Keratinocyte (primary cell): ENCODE data around the gene FNDC10. TPM values are rescaled to one million over a fixed set of nuclear protein-coding genes. Genes with fewer than 3 reads are reported as not detected.
A peak's percentile ranks its signal among the peaks of the same experiment; 100 is the strongest.

Experiments
- DNase-seq: peaks from one replicate; pipeline ENCODE4 v3.0.0-alpha.2; 2011; ENCODE audit warnings: low read depth, missing footprints, low spot score
- FAIRE-seq: peaks from 2 replicates; lab custom pipeline; 2011; peaks lifted over from hg19 to GRCh38; lab: Jason Lieb, UNC
- H2AFZ ChIP-seq: 2 replicates; pipeline ENCODE4 v1.6.0; 2012; ENCODE audit warnings: low read length, control low read depth, inconsistent platforms; ENCODE audit not compliant: control insufficient read depth
- H3K27ac ChIP-seq: 2 replicates; pipeline ENCODE4 v1.5.1; 2011; ENCODE audit warnings: low read length; ENCODE audit not compliant: control insufficient read depth, insufficient read depth
- H3K27me3 ChIP-seq: 3 replicates; pipeline ENCODE4 v1.6.0; 2011; ENCODE audit warnings: low read length; ENCODE audit not compliant: control insufficient read depth, insufficient read depth; ENCODE audit errors: extremely low read depth
- H3K36me3 ChIP-seq, 2 experiments: 2 replicates in 1 of 2; 3 replicates in 1 of 2; pipeline ENCODE4 v1.5.1; 2011; ENCODE audit warnings: low read length in 2 of 2, mild to moderate bottlenecking in 1 of 2; ENCODE audit not compliant: control insufficient read depth in 2 of 2, insufficient read depth in 2 of 2; ENCODE audit errors: extremely low read depth in 1 of 2
- H3K4me1 ChIP-seq: 3 replicates; pipeline ENCODE4 v1.5.1; 2011; ENCODE audit warnings: low read length; ENCODE audit not compliant: control insufficient read depth, insufficient read depth; ENCODE audit errors: extremely low read depth
- H3K4me2 ChIP-seq: 3 replicates; pipeline ENCODE4 v1.6.0; 2011; ENCODE audit warnings: low read depth, low read length; ENCODE audit not compliant: control insufficient read depth, insufficient read depth; ENCODE audit errors: extremely low read depth
- H3K4me3 ChIP-seq, 3 experiments: fragments of 200-600 bp in 1 of 3; sonication (generic) in 1 of 3; 2 replicates in 2 of 3; 3 replicates in 1 of 3; pipeline ENCODE4 v1.5.1; 2011 to 2016; ENCODE audit warnings: low read length in 3 of 3, mild to moderate bottlenecking in 3 of 3, control low read depth in 2 of 3, inconsistent platforms in 1 of 3, low read depth in 1 of 3, mixed read lengths in 1 of 3, mixed run types in 1 of 3, moderate library complexity in 1 of 3; ENCODE audit not compliant: control insufficient read depth in 2 of 3, insufficient read depth in 2 of 3; ENCODE audit errors: extremely low read depth in 1 of 3
- H3K79me2 ChIP-seq: 2 replicates; pipeline ENCODE4 v1.6.0; 2012; ENCODE audit warnings: low read length; ENCODE audit not compliant: control insufficient read depth, insufficient read depth
- H3K9ac ChIP-seq: 3 replicates; pipeline ENCODE4 v1.6.0; 2011; ENCODE audit warnings: low read length; ENCODE audit not compliant: control insufficient read depth, insufficient read depth; ENCODE audit errors: extremely low read depth
- H3K9me1 ChIP-seq: 3 replicates; pipeline ENCODE4 v1.6.0; 2011; ENCODE audit warnings: low read length; ENCODE audit not compliant: control insufficient read depth, insufficient read depth; ENCODE audit errors: extremely low read depth
- H3K9me3 ChIP-seq: 2 replicates; pipeline ENCODE4 v1.5.1; 2012; ENCODE audit warnings: low read depth, low read length; ENCODE audit not compliant: control insufficient read depth
- H4K20me1 ChIP-seq: 3 replicates; pipeline ENCODE4 v1.6.0; 2011; ENCODE audit warnings: low read length; ENCODE audit not compliant: control insufficient read depth, insufficient read depth; ENCODE audit errors: extremely low read depth
- EZH2 ChIP-seq: IDR thresholded peaks from one replicate; pipeline ENCODE4 v1.6.1; 2012; ENCODE audit warnings: inconsistent platforms, mild to moderate bottlenecking, low read length, moderate library complexity
- dilution Hi-C: fragments of 300-500 bp; cut with MboI; formaldehyde crosslinking; loops from one replicate; pipeline ENCODE4 v1.7.0; 2020; ENCODE audit warnings: low sequenced_read_pairs; ENCODE audit not compliant: extremely low pct_ligation_motif_present
- polyA plus RNA-seq, 5 experiments: library from polyadenylated mRNA; depleted of rRNA in 3 of 5; stranded (reverse) in 3 of 5; stranded (forward) in 1 of 5; unstranded in 1 of 5; fragments of >200 nt; gene quantifications; 1 replicate in 1 of 5; 2 replicates in 3 of 5; 3 replicates in 1 of 5; pipeline versions ENCODE4 v1.2.1 to v1.2.3, GENCODE V29; 2011 to 2012; ENCODE audit warnings: missing spikeins in 2 of 5, low read depth in 1 of 5, low replicate concordance in 1 of 5
- TF ChIP-seq, protein P1 (sequence below), 3 experiments: IDR thresholded peaks in 1 of 3; conservative IDR thresholded peaks in 1 of 3; optimal IDR thresholded peaks in 1 of 3; 2 replicates in 2 of 3; 3 replicates in 1 of 3; pipeline versions ENCODE3 to v1.5.1; 2011; ENCODE audit warnings: low read length in 3 of 3, mild to moderate bottlenecking in 3 of 3, moderate library complexity in 2 of 3, control low read depth in 1 of 3, inconsistent platforms in 1 of 3; ENCODE audit not compliant: insufficient read depth in 2 of 3; ENCODE audit errors: extremely low read depth in 1 of 3

The FNDC10 gene
- polyA plus RNA-seq, 1 donor (not counting 4 experiments of a cell fraction or from before 2014, with no cell fraction given): 1.2 TPM

DNA sequence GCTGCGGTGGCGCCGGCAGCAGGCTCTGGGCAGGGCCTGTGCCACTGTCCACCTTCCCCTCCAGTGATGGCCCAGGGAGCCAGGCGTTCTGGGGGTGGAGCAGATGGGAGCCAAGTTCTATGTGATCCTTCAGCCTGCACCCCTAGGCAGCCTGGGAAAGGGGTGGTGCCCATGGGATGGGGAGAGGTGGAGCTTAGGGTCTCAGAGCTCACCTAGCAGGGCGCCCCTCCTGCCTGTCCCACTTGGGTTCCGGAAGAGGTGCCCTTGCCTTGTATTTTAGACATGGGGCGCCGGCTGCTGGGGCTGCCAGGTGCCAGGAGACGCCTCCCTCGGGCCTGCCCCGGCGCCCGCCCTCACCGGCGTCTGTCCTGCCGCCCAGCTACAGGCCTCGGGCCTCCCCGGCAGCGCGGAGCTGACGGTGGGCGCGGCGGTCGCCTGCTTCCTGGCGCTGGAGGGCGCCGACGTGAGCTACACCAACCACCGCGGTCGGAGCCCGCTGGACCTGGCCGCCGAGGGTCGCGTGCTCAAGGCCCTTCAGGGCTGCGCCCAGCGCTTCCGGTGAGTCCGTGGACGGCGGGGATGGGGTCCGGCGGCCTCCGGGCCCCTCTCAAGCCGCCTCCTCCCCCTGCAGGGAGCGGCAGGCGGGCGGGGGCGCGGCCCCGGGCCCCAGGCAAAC is 29.0 kb upstream of the FNDC10 start:
- no peaks in the 10 kb centered on the region for H4K20me1 ChIP-seq
- peaks cover 15% of the 10 kb centered on the region for H3K27me3 ChIP-seq
- H2AFZ ChIP-seq: no peak overlapping the region
- no peaks in the 10 kb centered on the region for H3K79me2 ChIP-seq
- FAIRE-seq (no peak), DNase-seq (no peak)
- peak overlapping the region; percentile 84 for H3K4me2 ChIP-seq
- dilution Hi-C loops: no loop called here
- H3K4me3 ChIP-seq: peak overlapping the region; percentile 30 to 62 (median 53)
- H3K9me1 ChIP-seq: no peaks in the 10 kb centered on the region
- H3K9ac ChIP-seq: peak overlapping the region; percentile 33
- H3K4me1 ChIP-seq: peaks cover 18% of the 10 kb centered on the region
- peak overlapping the region; percentile 20 for H3K27ac ChIP-seq
- no peaks in the 10 kb centered on the region for H3K9me3 ChIP-seq
- no peaks in the 10 kb centered on the region for H3K36me3 ChIP-seq
- TF ChIP-seq EZH2: no peak
- TF ChIP-seq, protein P1, sequence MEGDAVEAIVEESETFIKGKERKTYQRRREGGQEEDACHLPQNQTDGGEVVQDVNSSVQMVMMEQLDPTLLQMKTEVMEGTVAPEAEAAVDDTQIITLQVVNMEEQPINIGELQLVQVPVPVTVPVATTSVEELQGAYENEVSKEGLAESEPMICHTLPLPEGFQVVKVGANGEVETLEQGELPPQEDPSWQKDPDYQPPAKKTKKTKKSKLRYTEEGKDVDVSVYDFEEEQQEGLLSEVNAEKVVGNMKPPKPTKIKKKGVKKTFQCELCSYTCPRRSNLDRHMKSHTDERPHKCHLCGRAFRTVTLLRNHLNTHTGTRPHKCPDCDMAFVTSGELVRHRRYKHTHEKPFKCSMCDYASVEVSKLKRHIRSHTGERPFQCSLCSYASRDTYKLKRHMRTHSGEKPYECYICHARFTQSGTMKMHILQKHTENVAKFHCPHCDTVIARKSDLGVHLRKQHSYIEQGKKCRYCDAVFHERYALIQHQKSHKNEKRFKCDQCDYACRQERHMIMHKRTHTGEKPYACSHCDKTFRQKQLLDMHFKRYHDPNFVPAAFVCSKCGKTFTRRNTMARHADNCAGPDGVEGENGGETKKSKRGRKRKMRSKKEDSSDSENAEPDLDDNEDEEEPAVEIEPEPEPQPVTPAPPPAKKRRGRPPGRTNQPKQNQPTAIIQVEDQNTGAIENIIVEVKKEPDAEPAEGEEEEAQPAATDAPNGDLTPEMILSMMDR (optimal IDR thresholded peaks at IDR 0.05 in 1 of 3, IDR thresholded peaks at IDR 0.05 in 1 of 3, conservative IDR thresholded peaks at IDR 0.05 in 1 of 3; ENCODE audit: extremely low read depth in 1 of 3, insufficient read depth in 2 of 3, low read length in 3 of 3): no peak

DNA sequence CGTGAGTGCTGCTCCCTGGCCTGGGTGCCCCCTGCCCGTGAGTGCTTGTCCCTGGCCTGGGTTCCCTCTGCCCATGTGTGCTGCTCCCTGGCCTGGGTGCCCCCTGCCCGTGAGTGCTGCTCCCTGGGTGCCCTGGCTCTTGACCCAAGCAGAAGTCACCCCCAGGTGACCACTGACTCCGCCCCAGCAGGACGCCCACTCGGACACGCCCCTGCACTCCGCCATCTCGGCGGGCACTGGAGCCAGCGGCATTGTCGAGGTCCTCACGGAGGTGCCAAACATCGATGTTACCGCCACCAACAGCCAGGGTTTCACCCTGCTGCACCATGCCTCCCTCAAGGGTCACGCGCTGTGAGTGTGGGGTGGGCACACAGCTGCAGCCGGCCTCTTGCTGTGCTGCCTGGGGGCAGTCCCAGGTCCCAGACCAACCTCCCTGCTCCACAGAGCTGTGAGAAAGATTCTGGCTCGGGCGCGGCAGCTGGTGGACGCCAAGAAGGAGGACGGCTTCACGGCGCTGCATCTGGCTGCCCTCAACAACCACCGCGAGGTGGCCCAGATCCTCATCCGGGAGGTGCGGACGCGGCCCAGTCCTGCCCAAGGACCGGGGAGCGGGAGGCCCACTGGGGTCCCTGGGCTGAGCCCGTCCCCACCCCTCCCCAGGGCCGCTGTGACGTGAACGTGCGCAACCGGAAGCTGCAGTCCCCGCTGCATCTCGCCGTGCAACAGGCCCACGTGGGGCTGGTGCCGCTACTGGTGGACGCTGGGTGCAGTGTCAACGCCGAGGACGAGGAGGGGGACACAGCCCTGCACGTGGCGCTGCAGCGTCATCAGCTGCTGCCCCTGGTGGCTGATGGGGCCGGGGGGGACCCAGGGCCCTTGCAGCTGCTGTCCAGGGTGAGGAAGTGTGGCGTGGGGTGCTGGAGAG is 28.2 kb upstream of the FNDC10 start:
- Histone ChIP-seq H3K9ac (peak overlapping the region; percentile 68), H3K27me3 (peaks cover 15% of the 10 kb centered on the region), H3K27ac (peak overlapping the region; percentile 54), H3K4me1 (peaks cover 18% of the 10 kb centered on the region), H3K36me3 (no peaks in the 10 kb centered on the region), H3K4me3 (peak overlapping the region; percentile 30 to 62 (median 53)), H3K9me3 (no peaks in the 10 kb centered on the region), H3K4me2 (peak overlapping the region; percentile 84), H2AFZ (peak overlapping the region; percentile 37), H3K79me2 (no peaks in the 10 kb centered on the region), H4K20me1 (no peaks in the 10 kb centered on the region), H3K9me1 (no peaks in the 10 kb centered on the region)
- no peak for FAIRE-seq
- dilution Hi-C loops: no loop called here
- no peak for TF ChIP-seq EZH2
- TF ChIP-seq, protein P1 (optimal IDR thresholded peaks at IDR 0.05 in 1 of 3, IDR thresholded peaks at IDR 0.05 in 1 of 3, conservative IDR thresholded peaks at IDR 0.05 in 1 of 3; ENCODE audit: extremely low read depth in 1 of 3, insufficient read depth in 2 of 3, low read length in 3 of 3): peak in 2 of 3 experiments; percentile 0 to 12
- DNase-seq: no peak
